GM08714 (cell line): Measurements from ENCODE around the gene CACNA2D3.
"Not testable (repeated sequence)": the region's sequence is repeated elsewhere in the genome, so short reads cannot be mapped to it uniquely, and the experiment has no call there.

ENCODE experiments used
- H3K4me3 ChIP-seq: fragments of 200-500 bp; sonication (Bioruptor generic); 2 replicates; pipeline ENCODE4 v1.5.1; 2014; ENCODE audit warnings: mild to moderate bottlenecking, low read length, inconsistent platforms
- ZNF274 ChIP-seq: IDR thresholded peaks from 2 replicates; pipeline ENCODE4 v1.6.1; 2012; ENCODE audit warnings: mild to moderate bottlenecking, low read depth, low read length

The CACNA2D3 gene

GRCh38 chr3:54122324-54123002, at the start of gene CACNA2D3:
Gene CACNA2D3, plus strand, starts transcription at chr3:54122552.
- no peak for TF ChIP-seq ZNF274
- H3K4me3 ChIP-seq = peak within 1 kb of the TSS; percentile 7; the same call in 1 of the 2 replicates

- no peak overlapping the region for H3K4me3 ChIP-seq
- no peak for TF ChIP-seq ZNF274
These were observed 49.0 kb upstream of the CACNA2D3 start for GRCh38 chr3:54073386-54073785.

DNA sequence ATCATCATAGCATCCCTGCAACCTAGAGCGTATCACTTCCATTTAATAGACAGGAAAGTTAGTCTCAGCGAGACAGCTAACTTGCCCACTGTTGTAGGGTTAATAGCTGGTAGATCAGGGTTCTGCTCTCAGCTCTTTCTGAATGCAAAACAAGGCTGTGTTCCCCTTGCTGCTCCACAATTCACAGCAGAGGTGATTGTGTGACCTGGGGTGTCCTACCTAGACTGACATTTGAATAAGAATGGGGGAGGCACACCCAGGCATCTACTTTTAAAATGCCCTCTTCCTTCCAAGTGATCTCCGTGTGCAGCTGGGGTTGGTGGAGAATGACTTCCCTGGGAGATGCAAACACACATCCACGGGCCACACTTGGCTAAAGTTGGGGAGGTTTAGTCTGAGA, 43.0 kb upstream of the CACNA2D3 start:
- no peak for TF ChIP-seq ZNF274
- no peak overlapping the region for H3K4me3 ChIP-seq

GRCh38 chr3:54079730-54080325, 42.5 kb upstream of the CACNA2D3 start:
- H3K4me3 ChIP-seq = no peak overlapping the region
- no peak for TF ChIP-seq ZNF274

DNA sequence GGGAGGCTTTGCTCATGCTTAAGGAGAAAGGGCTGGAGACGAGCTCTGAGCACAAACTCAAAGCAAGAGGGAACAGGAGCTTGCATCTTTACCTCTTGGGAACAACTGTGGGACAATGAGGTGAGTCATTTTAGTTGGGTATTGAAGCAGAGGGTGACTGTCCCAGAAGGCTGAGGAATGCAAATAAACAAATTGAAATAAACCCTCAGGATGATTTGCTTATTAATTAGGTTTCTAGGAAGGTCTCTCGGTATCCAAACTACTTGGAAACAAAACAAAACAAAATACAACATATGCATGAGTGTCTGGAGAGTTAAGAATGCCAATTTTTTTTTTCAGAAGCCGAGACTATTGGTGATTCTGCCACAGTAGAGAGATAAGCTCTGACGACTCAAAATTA, 38.4 kb upstream of the CACNA2D3 start:
- TF ChIP-seq ZNF274 = no peak
- no peak overlapping the region for H3K4me3 ChIP-seq

DNA sequence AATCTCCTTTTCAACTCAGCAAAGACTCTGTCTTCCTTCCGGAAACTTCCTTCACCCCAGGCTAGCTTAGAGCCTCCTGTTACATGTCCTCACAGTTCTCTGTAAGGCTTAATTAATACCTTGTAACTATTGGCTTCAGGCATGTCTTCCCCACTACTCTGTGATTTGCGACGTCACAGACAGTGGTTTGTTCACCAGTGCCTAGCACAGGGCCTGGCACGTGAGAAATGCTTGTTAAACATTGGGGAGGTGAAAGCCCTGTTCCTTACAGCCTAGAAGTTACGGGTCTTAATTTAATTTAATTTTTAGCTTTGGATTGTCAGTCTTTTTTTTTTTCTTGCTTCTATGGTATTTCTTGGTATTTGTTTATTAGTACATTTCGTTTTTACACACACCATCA, 36.4 kb upstream of the CACNA2D3 start:
- no peak for TF ChIP-seq ZNF274
- H3K4me3 ChIP-seq = no peak overlapping the region

DNA sequence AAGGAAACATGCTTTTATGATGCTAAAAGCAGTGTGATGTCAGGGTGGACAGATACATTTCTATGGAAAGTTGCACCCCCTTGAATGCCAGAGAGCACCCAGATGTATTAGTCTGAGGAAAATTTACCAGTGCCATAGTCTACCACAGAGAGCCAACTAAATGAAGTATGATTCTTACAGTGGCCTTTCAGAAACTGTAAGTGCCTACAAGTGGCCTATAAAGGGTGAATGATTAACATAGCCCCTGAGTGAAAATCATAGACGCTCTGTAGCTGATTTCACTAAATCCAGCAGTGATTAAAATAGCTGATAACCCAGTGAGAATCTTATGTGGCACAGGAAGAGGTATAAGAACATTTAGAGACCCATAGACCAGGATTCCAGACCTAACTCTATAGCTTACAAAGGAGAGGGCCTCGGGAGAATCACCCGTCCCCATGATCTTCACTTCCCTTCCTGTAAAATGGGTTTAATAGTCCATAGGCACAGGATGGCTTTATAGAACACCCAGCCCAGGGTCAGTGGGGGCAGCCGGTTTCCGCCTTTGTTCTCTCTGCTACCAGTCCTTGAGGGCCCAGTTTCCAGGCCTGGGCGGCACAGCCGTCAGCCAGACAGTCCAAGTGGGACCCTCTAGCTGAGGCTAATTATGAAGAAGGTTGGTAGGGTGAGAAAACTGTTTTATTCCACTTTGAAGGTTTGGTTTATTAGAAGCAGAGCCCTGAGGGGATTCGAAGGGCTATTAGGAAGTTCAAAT, 35.5 kb upstream of the CACNA2D3 start:
- H3K4me3 ChIP-seq = no peak overlapping the region
- no peak for TF ChIP-seq ZNF274

- H3K4me3 ChIP-seq = no peak overlapping the region
- no peak for TF ChIP-seq ZNF274
These were observed 34.6 kb upstream of the CACNA2D3 start for GRCh38 chr3:54087581-54088410.

DNA sequence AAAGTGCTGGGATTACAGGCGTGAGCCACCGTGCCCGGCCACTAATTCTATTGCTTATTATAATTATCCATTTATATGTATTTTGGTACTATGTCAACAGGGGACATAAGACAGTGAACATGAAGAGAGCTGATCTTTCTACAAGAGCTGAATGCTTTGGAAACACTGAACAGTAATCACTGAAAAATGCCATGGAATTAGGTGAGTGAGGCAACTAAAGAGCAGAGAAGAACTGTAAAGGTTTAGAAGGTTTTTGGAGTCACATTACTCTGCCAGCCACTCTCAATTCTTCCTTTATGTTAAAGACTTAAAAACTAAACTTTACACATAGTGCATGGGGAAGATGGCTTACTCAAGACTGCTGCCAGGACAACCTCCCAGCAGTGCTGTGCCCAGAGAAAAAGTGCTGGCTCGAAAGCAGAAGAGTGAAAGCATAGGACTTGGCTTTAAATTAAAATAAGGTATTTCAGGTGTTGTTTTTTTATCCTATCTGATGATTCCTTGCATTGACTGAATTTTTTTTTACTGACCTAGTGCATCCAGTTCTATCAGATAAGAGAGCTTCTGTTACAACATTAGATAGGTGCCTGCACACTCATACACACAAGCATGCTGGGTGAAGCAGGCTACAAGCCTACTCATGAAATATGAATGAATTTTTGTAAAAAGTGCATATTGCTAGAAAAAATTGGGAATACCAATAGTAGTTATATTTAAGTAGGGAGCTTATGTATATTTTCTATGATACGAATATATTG, 28.7 kb upstream of the CACNA2D3 start:
- TF ChIP-seq ZNF274 = no peak

GRCh38 chr3:54094926-54095325, 27.4 kb upstream of the CACNA2D3 start:
- H3K4me3 ChIP-seq = no peak overlapping the region
- no peak for TF ChIP-seq ZNF274

More for the DNA sequence above, 28.7 kb upstream of the CACNA2D3 start:
- H3K4me3 ChIP-seq = no peak overlapping the region

DNA sequence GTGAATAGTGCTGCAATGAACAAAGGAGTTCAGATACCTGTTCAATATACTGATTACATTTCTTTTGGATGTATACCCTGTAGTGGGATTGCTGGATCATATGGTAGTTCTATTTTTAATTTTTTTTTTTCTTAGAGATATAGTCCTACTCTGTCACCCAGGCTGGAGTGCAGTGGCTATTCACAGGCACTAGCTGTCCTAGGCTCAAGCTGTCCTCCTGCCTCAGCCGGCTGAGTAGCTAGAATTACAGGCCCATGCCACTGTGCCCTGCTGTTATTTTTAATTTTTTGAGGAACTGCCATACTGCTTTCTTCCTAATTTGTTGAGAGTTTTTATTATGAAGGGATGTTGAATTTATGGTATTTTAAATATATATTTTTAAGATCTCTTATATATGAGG, 23.0 kb upstream of the CACNA2D3 start:
- TF ChIP-seq ZNF274 = no peak
- H3K4me3 ChIP-seq = no peak overlapping the region

- no peak overlapping the region for H3K4me3 ChIP-seq
- no peak for TF ChIP-seq ZNF274
These were observed 18.3 kb upstream of the CACNA2D3 start for GRCh38 chr3:54104084-54104483.

DNA sequence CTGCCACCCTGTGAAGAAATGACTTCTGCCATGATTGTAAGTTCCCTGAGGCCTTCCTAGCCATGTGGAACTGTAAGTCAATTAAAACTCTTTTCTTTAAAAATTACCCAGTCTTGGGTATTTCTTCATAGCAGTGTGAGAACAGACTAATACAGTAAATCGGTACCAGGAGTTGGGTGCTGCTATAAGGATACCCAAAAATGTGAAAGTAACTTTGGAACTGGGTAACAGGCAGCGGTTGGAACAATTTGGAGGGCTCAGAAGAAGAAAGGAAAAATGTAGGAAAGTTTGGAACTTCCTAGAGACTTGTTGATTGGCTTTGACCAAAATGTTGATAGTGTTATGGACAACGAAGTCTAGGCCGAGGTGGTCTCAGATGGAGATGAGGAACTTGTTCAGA, 6.2 kb upstream of the CACNA2D3 start:
- H3K4me3 ChIP-seq = not testable (repeated sequence)
